ENCODE measurements around the gene CYP39A1.
"Not testable (repeated sequence)": the region's sequence is repeated elsewhere in the genome, so short reads cannot be mapped to it uniquely, and the experiment has no call there.

The CYP39A1 gene

DNA sequence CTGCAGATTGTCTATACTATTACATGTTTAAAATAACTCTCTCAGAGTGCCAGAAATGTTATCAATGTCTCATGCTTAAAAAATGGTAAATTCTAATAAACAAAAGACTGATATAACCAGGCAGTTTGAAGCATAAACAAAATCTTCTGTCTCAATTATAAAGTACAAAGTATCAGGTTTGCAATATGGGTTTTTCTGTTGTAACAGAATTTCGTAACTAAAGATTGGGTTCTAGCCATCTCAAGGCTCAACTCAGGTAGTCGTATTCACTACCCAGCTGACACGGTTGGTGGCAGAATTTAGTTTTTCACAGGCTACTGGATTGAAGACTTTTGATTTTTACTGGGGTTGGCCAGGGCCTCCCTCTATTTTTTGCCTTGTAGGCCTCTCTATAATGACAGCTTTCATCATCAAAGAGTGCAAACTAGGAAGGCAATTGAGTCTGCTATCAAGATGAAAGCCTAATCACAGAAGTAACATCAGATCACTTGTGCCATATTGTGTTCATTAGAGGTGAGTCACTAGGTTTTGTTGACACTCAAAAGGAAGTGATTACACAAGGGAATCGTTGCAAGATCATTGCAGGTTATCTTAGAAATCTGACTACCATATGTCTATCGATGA, 3.6 kb downstream of the CYP39A1 start:
- no peak for DNase-seq

DNA sequence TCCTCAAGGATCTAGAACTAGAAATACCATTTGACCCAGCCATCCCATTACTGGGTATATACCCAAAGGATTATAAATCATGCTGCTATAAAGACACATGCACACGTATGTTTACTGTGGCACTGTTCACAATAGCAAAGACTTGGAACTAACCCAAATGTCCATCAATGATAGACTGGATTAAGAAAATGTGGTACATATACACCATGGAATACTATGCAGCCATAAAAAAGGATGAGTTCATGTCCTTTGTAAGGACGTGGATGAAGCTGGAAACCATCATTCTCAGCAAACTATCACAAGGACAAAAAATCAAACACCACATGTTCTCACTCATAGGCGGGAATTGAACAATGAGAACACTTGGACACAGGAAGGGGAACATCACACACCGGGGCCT, 4.5 kb downstream of the CYP39A1 start:
- not testable (repeated sequence) for DNase-seq

GRCh38 chr6:46645265-46645664, 7.4 kb downstream of the CYP39A1 start:
- DNase-seq: no peak

DNA sequence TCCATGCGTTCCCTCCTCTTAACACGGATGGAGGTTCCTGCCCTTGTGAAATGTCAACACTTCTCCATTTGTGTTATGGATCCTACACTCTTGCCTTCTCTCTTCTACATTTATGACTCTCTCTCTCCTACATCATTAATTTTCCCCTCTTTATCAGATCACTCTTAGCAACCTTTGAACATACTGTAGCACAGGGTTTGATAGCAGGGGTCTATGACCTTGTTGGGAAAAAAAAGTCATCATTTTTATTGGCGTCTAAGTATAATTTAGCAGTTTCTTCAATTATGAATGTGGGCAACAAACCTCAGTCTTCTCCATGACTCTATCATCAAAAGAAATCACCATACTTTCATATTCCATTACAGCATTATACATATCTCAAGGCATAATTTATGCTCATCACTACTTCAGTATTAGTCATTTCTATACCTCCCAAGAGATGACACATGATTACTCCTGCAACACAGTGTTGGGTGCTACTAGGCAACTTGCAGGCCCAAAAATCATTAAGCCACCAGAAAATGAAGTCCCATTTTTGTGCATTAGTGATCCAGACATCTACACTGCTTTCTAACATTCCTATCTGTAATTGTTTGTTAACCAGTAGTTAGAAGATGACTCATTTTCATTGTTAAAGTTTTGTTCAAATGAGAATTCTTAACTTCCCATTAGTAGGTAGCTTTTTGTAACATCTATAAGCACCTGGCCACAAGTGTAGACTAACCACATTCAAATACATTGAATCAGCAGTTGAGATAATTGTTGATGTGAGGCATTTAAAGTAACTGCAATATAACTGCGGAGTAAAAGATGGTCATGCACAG, 9.5 kb downstream of the CYP39A1 start:
- DNase-seq: no peak

DNA sequence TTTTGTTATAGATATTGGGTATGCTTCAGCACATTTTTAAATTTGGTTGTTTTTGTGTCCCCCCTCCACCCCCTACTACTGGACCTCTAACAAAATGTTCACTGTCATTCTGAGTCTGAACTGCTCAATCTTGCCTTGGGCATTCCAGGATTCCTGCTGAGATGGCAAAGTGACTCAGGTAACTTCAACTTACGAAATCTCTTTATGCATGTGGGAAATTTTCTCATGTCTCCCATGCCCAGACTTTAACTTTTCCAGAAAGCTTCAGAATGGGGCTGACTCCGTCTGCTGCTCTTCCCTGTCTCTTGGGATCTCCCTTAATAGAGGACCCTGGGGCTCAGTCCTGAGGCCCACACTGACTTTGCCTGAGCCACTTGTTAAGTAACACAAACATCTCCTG, 14.0 kb downstream of the CYP39A1 start:
- no peak for DNase-seq

GRCh38 chr6:46637933-46638332, 14.7 kb downstream of the CYP39A1 start:
- no peak for DNase-seq

- DNase-seq: no peak
Observed at GRCh38 chr6:46637145-46637544, 15.5 kb downstream of the CYP39A1 start.

DNA sequence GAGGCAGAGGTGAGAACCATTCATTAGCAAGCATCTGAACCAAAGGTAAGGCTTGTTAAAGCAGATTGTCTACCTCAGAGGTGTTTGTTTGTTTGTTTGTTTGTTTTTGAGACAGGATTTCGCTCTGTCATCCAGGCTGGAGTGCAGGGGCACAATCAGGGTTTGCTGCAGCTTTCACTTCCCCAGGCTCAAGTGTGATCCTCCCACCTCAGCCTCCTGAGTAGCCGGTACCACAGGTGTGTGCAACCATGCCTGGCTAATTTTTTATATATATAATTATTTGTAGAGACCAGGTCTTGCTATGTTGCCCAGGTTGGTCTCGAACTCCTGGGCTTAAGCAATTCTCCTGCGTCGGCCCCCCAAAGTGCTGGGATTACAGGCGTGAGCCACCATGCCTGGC, 17.2 kb downstream of the CYP39A1 start:
- no peak for DNase-seq

DNA sequence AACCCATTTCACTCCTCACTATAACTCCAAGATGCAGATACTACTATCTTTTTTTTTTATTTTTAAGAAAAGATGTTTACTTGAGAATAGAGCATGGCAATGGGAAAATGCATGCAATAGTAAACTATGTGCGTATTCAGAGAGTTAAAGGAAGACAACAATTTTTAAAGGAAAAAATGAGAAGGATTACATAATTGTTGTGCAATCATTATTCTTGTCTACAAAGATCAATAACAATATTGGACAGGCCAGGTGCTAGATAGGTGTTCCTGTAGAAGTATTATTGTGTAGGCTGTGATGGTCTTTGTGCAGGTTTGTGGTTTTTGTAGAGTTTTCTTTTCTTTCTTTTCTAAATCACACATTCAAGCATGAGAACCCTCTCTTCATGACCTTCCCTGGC, 20.6 kb downstream of the CYP39A1 start:
- no peak for DNase-seq

- DNase-seq: no peak
Observed at GRCh38 chr6:46629691-46630090, 22.9 kb downstream of the CYP39A1 start.

DNA sequence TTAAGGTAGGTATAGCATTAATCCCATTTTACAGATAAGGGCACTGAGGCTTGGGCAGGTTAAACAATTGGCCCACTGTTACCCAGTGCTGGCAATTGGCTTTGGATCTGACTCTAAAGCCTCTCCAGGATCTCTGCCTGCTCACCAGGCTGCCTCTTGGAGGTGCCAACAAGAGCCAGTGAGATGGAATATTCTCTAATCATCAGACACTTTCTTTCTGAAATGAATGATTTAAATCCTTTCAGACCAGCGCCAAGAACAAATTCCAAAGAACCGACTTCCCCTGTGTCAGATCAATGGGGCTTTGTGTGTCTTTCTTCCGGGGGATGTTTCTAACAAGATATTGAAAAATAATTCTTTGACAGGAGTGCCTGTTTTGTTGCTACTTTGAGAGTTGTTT, 23.6 kb downstream of the CYP39A1 start:
- DNase-seq: peak in 4 of 58 donors; percentile 1 to 28 (median 14)

- no peak for DNase-seq
Observed at GRCh38 chr6:46628498-46628897, 24.1 kb downstream of the CYP39A1 start.

- DNase-seq: no peak
Observed at GRCh38 chr6:46626976-46627375, 25.6 kb downstream of the CYP39A1 start.

DNA sequence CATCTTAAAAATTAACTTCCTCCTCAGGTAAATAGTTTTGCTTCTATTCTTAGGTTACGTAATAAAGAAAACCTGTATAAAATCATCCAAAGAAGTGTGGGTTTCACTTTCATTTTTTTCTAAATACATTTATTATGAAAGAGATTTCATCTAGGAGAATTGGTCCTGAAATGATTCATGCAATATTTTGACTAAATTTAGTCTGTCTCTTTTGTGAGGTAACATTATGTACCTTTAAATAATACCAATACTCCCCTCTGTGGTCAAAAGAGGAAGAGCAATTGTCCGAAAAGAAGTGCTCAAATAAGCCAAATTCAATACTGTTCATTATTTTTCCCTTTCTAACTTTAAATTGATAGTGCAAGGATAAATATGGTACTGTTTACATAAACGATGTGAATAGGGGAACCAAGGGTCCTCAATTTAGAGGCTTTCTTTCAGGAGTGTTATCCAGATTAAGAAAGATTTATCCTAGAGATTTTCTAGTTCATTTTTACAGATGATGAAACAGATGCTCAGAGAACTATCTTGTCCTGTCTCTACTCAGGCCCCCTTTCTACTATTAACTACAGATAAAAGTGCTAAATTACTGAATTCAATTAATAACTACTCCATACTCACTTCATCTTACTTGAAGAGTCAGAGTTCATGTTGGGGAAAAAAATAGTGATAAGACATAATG, 26.2 kb downstream of the CYP39A1 start:
- peak in 1 of 58 donors; percentile 13 for DNase-seq

GRCh38 chr6:46618726-46619125, 33.9 kb downstream of the CYP39A1 start:
- no peak for DNase-seq

GRCh38 chr6:46612645-46613044, 40.0 kb downstream of the CYP39A1 start:
- peak in 2 of 58 donors; percentile 5 to 6 for DNase-seq

DNA sequence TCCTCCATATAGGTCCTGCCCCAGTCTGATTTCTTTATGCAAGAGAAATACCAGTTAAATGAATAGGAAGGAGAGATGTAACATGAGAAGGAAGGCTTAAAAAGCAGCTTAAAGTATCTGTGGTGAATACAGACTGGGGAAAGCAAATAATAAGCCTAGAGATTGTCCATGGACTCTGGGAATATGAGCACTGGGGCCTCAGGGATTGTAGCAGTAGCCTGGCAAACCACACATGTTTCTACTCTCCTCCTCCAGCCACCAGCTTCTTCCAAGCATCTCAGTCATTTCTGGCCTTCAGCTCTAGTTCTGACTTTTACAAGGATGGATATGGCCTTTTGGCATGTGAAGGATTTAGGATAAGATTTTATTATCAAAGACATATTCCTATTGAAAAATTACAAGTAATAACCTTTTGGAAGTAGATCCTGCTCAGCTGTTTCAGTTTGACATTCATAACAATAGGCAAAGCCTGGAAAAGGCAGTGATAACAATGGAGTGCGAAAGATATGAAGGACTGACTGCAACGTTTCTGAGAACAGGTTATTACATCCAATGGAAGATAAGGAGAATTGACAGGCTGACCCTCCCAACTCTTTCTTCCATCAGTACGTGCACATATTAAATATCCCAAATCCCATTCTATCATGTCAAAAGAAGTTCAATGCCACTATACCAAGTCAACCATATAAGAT, 41.6 kb downstream of the CYP39A1 start:
- DNase-seq: no peak

- peak in 1 of 58 donors; percentile 80 for DNase-seq
Observed at GRCh38 chr6:46606338-46606737, 46.3 kb downstream of the CYP39A1 start.

DNA sequence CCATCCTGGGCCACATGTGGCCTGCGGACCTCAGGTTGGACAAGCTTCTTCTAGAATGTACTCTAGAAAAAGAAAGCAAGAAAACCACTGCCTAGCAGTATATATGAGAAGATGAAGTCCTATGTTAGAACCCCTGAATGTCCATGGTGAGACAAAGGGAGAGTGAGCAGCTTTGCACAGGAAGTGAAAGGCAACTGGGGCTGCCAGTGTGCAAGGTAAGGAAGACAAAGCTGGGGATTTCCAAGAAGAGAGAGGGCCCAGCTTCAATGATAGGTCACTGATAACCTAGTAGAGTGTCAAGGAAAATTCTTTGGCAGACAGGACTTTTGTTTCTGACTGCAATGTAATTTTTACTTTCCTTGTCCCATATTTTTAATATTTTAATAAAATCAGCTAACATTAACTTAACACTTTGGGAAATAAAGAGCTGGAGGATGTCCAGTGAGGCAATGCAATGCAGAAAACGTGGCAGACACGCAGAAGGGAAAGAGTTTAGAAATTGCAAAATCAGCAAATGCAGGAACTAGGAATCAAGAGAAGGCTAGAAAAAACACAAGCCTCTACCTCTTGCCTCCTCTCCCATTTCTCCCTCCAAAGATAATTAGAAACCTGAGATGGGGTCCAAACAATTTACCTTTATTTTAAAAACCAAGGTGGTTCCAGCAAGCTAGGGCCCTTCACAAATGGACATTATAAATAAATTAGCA, 47.4 kb downstream of the CYP39A1 start:
- DNase-seq: no peak

- no peak for DNase-seq
Observed at GRCh38 chr6:46598215-46598614, 54.4 kb downstream of the CYP39A1 start.

- DNase-seq: no peak
Observed at GRCh38 chr6:46592740-46593139, 59.9 kb downstream of the CYP39A1 start.

All from anterior cingulate cortex (tissue), 58 donors.